ENCODE results near the gene MKS1. TPM values are rescaled to one million over a fixed set of nuclear protein-coding genes. Genes with fewer than 3 reads are reported as not detected.

The MKS1 gene
- polyA plus RNA-seq, 3 donors: 4.2 to 7.6 (median 5.0) TPM

DNA sequence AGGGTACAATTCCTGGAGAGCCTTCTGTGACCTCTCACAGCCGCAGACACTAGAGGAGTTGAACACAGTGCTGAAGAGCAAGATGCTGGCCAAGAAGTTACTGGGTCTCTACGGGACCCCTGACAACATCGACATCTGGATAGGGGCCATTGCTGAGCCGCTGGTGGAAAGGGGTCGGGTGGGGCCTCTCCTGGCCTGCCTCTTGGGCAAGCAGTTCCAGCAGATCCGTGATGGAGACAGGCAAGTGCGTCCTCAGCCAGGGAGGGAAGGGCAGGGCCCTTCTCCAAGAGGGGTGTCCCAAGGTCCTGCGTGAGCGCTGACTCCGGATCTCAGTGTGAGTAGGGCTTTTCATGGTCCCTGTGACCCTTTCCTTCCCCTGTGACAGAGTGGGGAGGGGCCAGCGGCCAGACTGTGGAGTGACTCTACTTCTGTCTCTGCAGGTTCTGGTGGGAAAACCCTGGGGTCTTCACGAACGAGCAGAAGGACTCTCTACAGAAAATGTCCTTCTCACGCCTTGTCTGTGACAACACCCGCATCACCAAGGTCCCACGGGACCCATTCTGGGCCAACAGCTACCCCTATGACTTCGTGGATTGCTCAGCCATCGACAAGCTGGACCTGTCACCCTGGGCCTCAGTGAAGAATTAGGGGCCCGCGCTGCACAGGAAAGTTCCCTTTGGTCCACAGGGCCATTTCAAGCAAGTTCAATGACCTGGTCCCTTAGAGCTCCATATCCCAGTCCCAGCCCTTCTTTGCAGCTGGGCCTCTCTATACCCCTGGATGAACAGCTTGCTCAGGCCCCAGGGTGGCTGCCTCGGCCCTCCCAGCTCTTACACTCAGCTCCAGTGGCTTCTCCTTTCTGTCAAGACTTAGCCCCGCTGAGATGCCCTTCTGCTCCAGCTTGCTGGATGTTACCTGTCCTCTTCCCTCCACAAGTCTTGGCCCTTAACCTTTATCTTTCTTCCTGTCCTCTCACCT is 48.6 kb upstream of the MKS1 start:
- Mint-ChIP-seq H3K27me3 (ENCODE audit: low read depth in 3 of 3) (peaks cover 12 to 28% (median 12%) of the 10 kb centered on the region in 3 donors), H3K36me3 (peaks cover 25 to 38% of the 10 kb centered on the region in 2 donors), H3K4me1 (peaks cover 61% of the 10 kb centered on the region), H3K9me3 (peaks cover 0 to 6% (median 0%) of the 10 kb centered on the region in 7 donors), H3K4me3 (no peak overlapping the region), H3K27ac (peak overlapping the region in 2 of 7 donors; percentile 26 to 43)
- Histone ChIP-seq H3K79me2 (ENCODE audit: insufficient read depth, low read length) (peaks cover 35% of the 10 kb centered on the region), H3K9me3 (replicated peaks in 1 of 2; ENCODE audit: control insufficient read depth in 1 of 2, insufficient read depth in 1 of 2, low read length in 2 of 2) (no peaks in the 10 kb centered on the region), H3K4me2 (replicated peaks; ENCODE audit: extremely low read depth, low read length, poor library complexity, severe bottlenecking) (no peak overlapping the region), H2AFZ (ENCODE audit: insufficient read depth, low read depth, low read length, poor library complexity, severe bottlenecking) (peak overlapping the region; percentile 27), H3K9ac (ENCODE audit: insufficient read depth, low read length, poor library complexity, severe bottlenecking) (no peak overlapping the region), H3K4me1 (ENCODE audit: control insufficient read depth in 1 of 2, insufficient read depth in 2 of 2, low read length in 2 of 2) (peaks cover 33 to 46% of the 10 kb centered on the region in 2 donors), H3K27me3 (ENCODE audit: control insufficient read depth in 2 of 2, insufficient read depth in 2 of 2, low read length in 2 of 2) (peaks cover 3 to 10% of the 10 kb centered on the region in 2 donors), H3K4me3 (replicated peaks in 1 of 3; ENCODE audit: low read depth in 2 of 3, low read length in 3 of 3) (no peak overlapping the region), H3K27ac (ENCODE audit: low read depth in 1 of 2, low read length in 2 of 2) (no peak overlapping the region), H3K36me3 (replicated peaks in 1 of 2; ENCODE audit: control insufficient read depth in 1 of 2, insufficient read depth in 2 of 2, low read length in 2 of 2) (no peaks in the 10 kb centered on the region), H4K20me1 (ENCODE audit: insufficient read depth, low read length) (no peaks in the 10 kb centered on the region)
- 20% methylated on average over 22 of the region's 22 CpGs for WGBS (ENCODE audit: insufficient coverage)
- intact Hi-C loops (cut with micrococcal nuclease): no loop called here
- peak in 1 of 3 donors; percentile 38 for DNase-seq
- TF ChIP-seq, protein P1, sequence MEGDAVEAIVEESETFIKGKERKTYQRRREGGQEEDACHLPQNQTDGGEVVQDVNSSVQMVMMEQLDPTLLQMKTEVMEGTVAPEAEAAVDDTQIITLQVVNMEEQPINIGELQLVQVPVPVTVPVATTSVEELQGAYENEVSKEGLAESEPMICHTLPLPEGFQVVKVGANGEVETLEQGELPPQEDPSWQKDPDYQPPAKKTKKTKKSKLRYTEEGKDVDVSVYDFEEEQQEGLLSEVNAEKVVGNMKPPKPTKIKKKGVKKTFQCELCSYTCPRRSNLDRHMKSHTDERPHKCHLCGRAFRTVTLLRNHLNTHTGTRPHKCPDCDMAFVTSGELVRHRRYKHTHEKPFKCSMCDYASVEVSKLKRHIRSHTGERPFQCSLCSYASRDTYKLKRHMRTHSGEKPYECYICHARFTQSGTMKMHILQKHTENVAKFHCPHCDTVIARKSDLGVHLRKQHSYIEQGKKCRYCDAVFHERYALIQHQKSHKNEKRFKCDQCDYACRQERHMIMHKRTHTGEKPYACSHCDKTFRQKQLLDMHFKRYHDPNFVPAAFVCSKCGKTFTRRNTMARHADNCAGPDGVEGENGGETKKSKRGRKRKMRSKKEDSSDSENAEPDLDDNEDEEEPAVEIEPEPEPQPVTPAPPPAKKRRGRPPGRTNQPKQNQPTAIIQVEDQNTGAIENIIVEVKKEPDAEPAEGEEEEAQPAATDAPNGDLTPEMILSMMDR (IDR thresholded peaks at IDR 0.05): no peak

- H3K36me3 ChIP-seq (replicated peaks in 1 of 2; ENCODE audit: control insufficient read depth in 1 of 2, insufficient read depth in 2 of 2, low read length in 2 of 2): no peaks in the 10 kb centered on the region
- H3K27me3 ChIP-seq (ENCODE audit: control insufficient read depth in 2 of 2, insufficient read depth in 2 of 2, low read length in 2 of 2): peaks cover 14 to 22% of the 10 kb centered on the region in 2 donors
- peaks cover 0 to 13% (median 1%) of the 10 kb centered on the region in 7 donors for H3K9me3 Mint-ChIP-seq
- peaks cover 17 to 30% of the 10 kb centered on the region in 2 donors for H3K36me3 Mint-ChIP-seq
- no peak overlapping the region for H3K4me2 ChIP-seq (replicated peaks; ENCODE audit: extremely low read depth, low read length, poor library complexity, severe bottlenecking)
- H2AFZ ChIP-seq (ENCODE audit: insufficient read depth, low read depth, low read length, poor library complexity, severe bottlenecking): no peak overlapping the region
- no peak overlapping the region for H3K9ac ChIP-seq (ENCODE audit: insufficient read depth, low read length, poor library complexity, severe bottlenecking)
- H3K27ac ChIP-seq (ENCODE audit: low read depth in 1 of 2, low read length in 2 of 2): no peak overlapping the region
- intact Hi-C loops (cut with micrococcal nuclease): no loop called here
- TF ChIP-seq, protein P1 (IDR thresholded peaks at IDR 0.05): no peak
- H3K4me3 Mint-ChIP-seq: no peak overlapping the region
- H3K4me3 ChIP-seq (replicated peaks in 1 of 3; ENCODE audit: low read depth in 2 of 3, low read length in 3 of 3): no peak overlapping the region
- H3K27me3 Mint-ChIP-seq (ENCODE audit: low read depth in 3 of 3): peaks cover 25 to 41% (median 27%) of the 10 kb centered on the region in 3 donors
- H3K27ac Mint-ChIP-seq: peak overlapping the region in 1 of 7 donors; percentile 47
- no peaks in the 10 kb centered on the region for H4K20me1 ChIP-seq (ENCODE audit: insufficient read depth, low read length)
- no peaks in the 10 kb centered on the region for H3K9me3 ChIP-seq (replicated peaks in 1 of 2; ENCODE audit: control insufficient read depth in 1 of 2, insufficient read depth in 1 of 2, low read length in 2 of 2)
- peaks cover 21% of the 10 kb centered on the region for H3K79me2 ChIP-seq (ENCODE audit: insufficient read depth, low read length)
- DNase-seq: no peak
- 78% methylated on average over 6 of the region's 7 CpGs for WGBS (ENCODE audit: insufficient coverage)
- H3K4me1 ChIP-seq (ENCODE audit: control insufficient read depth in 1 of 2, insufficient read depth in 2 of 2, low read length in 2 of 2): peaks cover 30 to 36% of the 10 kb centered on the region in 2 donors
- peaks cover 53% of the 10 kb centered on the region for H3K4me1 Mint-ChIP-seq
Measured at GRCh38 chr17:58265902-58266875, 47.1 kb upstream of the MKS1 start.

Measured in CD14-positive monocyte (primary cell).